ENCODE measurements around the gene KLHL13. TPM values are rescaled to one million over a fixed set of nuclear protein-coding genes. Genes with fewer than 3 reads are reported as not detected.

Gene KLHL13
- total RNA-seq, 1 donor from 2014 or later = not detected

GRCh38 chrX:118056870-118057269, 59.7 kb downstream of the KLHL13 start:
- no peak for TF ChIP-seq CTCF (IDR thresholded peaks at IDR 0.05)
- ChIA-PET CTCF (no interaction called here), POLR2A (no interaction called here)
- Mint-ChIP-seq H3K36me3 (ENCODE audit: low read depth) (no peaks in the 10 kb centered on the region), H3K27me3 (no peaks in the 10 kb centered on the region), H3K4me1 (peaks cover 1% of the 10 kb centered on the region), H3K4me3 (no peak overlapping the region), H3K9me3 (no peaks in the 10 kb centered on the region), H3K27ac (no peak overlapping the region)
- intact Hi-C loops (cut with micrococcal nuclease) = no loop called here
- DNase-seq (no peak), ATAC-seq (ENCODE audit: low read depth) (no peak)

DNA sequence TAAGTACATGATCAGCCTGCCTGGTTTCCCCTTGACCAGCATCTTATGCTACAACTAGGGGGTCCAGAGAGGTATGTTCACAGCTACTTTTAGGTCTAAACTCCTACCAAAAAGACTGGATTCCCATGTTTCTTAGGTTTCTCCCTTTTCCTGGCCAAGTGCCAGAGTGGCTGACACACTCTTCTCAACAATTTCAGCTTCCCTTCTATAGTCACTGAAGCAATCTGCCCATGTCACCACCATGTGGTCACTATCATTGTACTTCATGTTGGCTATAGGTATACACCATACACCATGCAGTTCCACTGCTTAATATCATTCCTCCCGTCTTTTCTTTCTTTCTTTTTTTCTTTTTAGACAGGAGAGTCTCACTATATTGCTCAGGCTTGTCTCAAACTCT, 66.9 kb downstream of the KLHL13 start:
- Mint-ChIP-seq H3K27ac (no peak overlapping the region), H3K4me1 (no peaks in the 10 kb centered on the region), H3K4me3 (no peak overlapping the region), H3K36me3 (ENCODE audit: low read depth) (no peaks in the 10 kb centered on the region), H3K27me3 (no peaks in the 10 kb centered on the region), H3K9me3 (no peaks in the 10 kb centered on the region)
- POLR2A ChIA-PET = no interaction called here
- no peak for TF ChIP-seq CTCF (IDR thresholded peaks at IDR 0.05)
- CTCF ChIA-PET = no interaction called here
- DNase-seq = no peak
- intact Hi-C loops (cut with micrococcal nuclease) = no loop called here
- ATAC-seq (ENCODE audit: low read depth) = no peak

- no peak for TF ChIP-seq CTCF (IDR thresholded peaks at IDR 0.05)
- DNase-seq (no peak), ATAC-seq (ENCODE audit: low read depth) (no peak)
- ChIA-PET CTCF (no interaction called here), POLR2A (no interaction called here)
- Mint-ChIP-seq H3K4me1 (no peaks in the 10 kb centered on the region), H3K9me3 (peaks cover 7% of the 10 kb centered on the region), H3K27me3 (no peaks in the 10 kb centered on the region), H3K4me3 (no peak overlapping the region), H3K36me3 (ENCODE audit: low read depth) (no peaks in the 10 kb centered on the region), H3K27ac (no peak overlapping the region)
- intact Hi-C loops (cut with micrococcal nuclease) = no loop called here
Observed at GRCh38 chrX:118047446-118048186, 69.0 kb downstream of the KLHL13 start.

- Mint-ChIP-seq H3K27ac (no peak overlapping the region), H3K36me3 (ENCODE audit: low read depth) (no peaks in the 10 kb centered on the region), H3K27me3 (no peaks in the 10 kb centered on the region), H3K4me1 (no peaks in the 10 kb centered on the region), H3K9me3 (peaks cover 7% of the 10 kb centered on the region), H3K4me3 (no peak overlapping the region)
- intact Hi-C loops (cut with micrococcal nuclease) = no loop called here
- no peak for TF ChIP-seq CTCF (IDR thresholded peaks at IDR 0.05)
- POLR2A ChIA-PET = no interaction called here
- no peak for DNase-seq
- CTCF ChIA-PET = no interaction called here
- ATAC-seq (ENCODE audit: low read depth) = no peak
Observed at GRCh38 chrX:118039591-118039990, 77.0 kb downstream of the KLHL13 start.

- Mint-ChIP-seq H3K4me1 (no peaks in the 10 kb centered on the region), H3K9me3 (peaks cover 4% of the 10 kb centered on the region), H3K36me3 (ENCODE audit: low read depth) (no peaks in the 10 kb centered on the region), H3K27me3 (no peaks in the 10 kb centered on the region), H3K27ac (no peak overlapping the region), H3K4me3 (no peak overlapping the region)
- no peak for TF ChIP-seq CTCF (IDR thresholded peaks at IDR 0.05)
- no peak for ATAC-seq (ENCODE audit: low read depth)
- no peak for DNase-seq
- intact Hi-C loops (cut with micrococcal nuclease) = no loop called here
- ChIA-PET POLR2A (no interaction called here), CTCF (no interaction called here)
Observed at GRCh38 chrX:118038614-118039365, 77.8 kb downstream of the KLHL13 start.
